ENCODE measurements around the gene MSL3B.

MSL3B gene

DNA sequence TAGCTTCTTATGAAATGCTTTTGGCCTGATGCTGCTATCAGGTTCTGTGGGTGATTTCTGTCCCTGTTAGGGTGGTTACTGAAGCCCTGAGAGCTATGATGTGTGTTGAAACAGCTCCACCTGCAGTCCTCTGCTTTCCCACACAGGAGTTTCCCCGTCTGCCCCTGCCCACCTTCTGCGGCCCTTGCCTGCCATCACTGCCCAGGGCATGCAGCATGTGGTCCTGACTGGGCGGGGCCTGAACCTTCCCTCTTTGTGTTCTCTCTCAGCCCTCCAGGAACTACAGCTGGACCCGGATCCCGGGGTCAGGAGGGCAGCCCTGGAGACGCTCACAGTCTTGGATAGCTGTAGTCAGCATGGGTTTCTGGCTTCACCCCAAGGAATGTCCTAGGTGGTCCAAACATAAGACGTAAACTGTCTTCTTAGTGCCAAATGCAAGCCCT is 35.3 kb downstream of the MSL3B start:
- Histone ChIP-seq H3K9ac (ENCODE audit: low read length) (no peak overlapping the region), H3F3A (ENCODE audit: insufficient read depth, low read length, poor library complexity, severe bottlenecking) (no peaks in the 10 kb centered on the region), H2AFZ (ENCODE audit: low read depth, low read length) (no peak overlapping the region), H3K9me3 (ENCODE audit: low read length) (no peaks in the 10 kb centered on the region), H3K36me3 (ENCODE audit: insufficient read depth, low read length) (no peaks in the 10 kb centered on the region), H3K27me3 (ENCODE audit: insufficient read depth, low read depth, low read length) (no peaks in the 10 kb centered on the region), H3K27ac (ENCODE audit: low read length) (no peak overlapping the region), H3K9me2 (ENCODE audit: insufficient read depth, low read length) (no peaks in the 10 kb centered on the region), H3K4me3 (ENCODE audit: low read length) (no peak overlapping the region), H4K20me1 (ENCODE audit: insufficient read depth) (no peaks in the 10 kb centered on the region), H3K79me2 (replicated peaks; ENCODE audit: insufficient read depth, low read length) (peaks cover 3% of the 10 kb centered on the region), H3K4me2 (ENCODE audit: low read length) (no peak overlapping the region)
- no peak for TF ChIP-seq MXI1 (conservative IDR thresholded peaks at IDR 0.05; ENCODE audit: poor library complexity, severe bottlenecking)
- peak; percentile 25 for TF ChIP-seq SMC3 (conservative IDR thresholded peaks at IDR 0.05; ENCODE audit: poor library complexity)
- TF ChIP-seq EP300 (conservative IDR thresholded peaks at IDR 0.05; ENCODE audit: poor library complexity, severe bottlenecking): no peak
- no peak for TF ChIP-seq POLR2AphosphoS5 (IDR thresholded peaks at IDR 0.05)
- TF ChIP-seq EZH2 (IDR thresholded peaks at IDR 0.05; ENCODE audit: borderline replicate concordance, insufficient read depth, low read length, poor library complexity, severe bottlenecking): no peak
- peak; percentile 53 for TF ChIP-seq CTCF (IDR thresholded peaks at IDR 0.05; ENCODE audit: poor library complexity, severe bottlenecking)
- peak; percentile 55 for TF ChIP-seq RAD21 (conservative IDR thresholded peaks at IDR 0.05)
- TF ChIP-seq REST (IDR thresholded peaks at IDR 0.05; ENCODE audit: borderline replicate concordance): no peak
- TF ChIP-seq TAF1 (IDR thresholded peaks at IDR 0.05; ENCODE audit: low read depth): no peak

GRCh38 chr2:233832414-233832813 is 35.8 kb downstream of the MSL3B start:
- Histone ChIP-seq H2AFZ (ENCODE audit: low read depth, low read length) (no peak overlapping the region), H3K9me3 (ENCODE audit: low read length) (no peaks in the 10 kb centered on the region), H3K4me2 (ENCODE audit: low read length) (no peak overlapping the region), H3F3A (ENCODE audit: insufficient read depth, low read length, poor library complexity, severe bottlenecking) (no peaks in the 10 kb centered on the region), H3K79me2 (replicated peaks; ENCODE audit: insufficient read depth, low read length) (no peaks in the 10 kb centered on the region), H3K9me2 (ENCODE audit: insufficient read depth, low read length) (no peaks in the 10 kb centered on the region), H3K36me3 (ENCODE audit: insufficient read depth, low read length) (no peaks in the 10 kb centered on the region), H3K27ac (ENCODE audit: low read length) (no peak overlapping the region), H3K9ac (ENCODE audit: low read length) (no peak overlapping the region), H4K20me1 (ENCODE audit: insufficient read depth) (no peaks in the 10 kb centered on the region), H3K4me3 (ENCODE audit: low read length) (no peak overlapping the region), H3K27me3 (ENCODE audit: insufficient read depth, low read depth, low read length) (no peaks in the 10 kb centered on the region)
- no peak for TF ChIP-seq RAD21 (conservative IDR thresholded peaks at IDR 0.05)
- no peak for TF ChIP-seq SMC3 (conservative IDR thresholded peaks at IDR 0.05; ENCODE audit: poor library complexity)
- TF ChIP-seq EP300 (conservative IDR thresholded peaks at IDR 0.05; ENCODE audit: poor library complexity, severe bottlenecking): no peak
- TF ChIP-seq MXI1 (conservative IDR thresholded peaks at IDR 0.05; ENCODE audit: poor library complexity, severe bottlenecking): no peak
- TF ChIP-seq CTCF (IDR thresholded peaks at IDR 0.05; ENCODE audit: poor library complexity, severe bottlenecking): no peak
- no peak for TF ChIP-seq POLR2AphosphoS5 (IDR thresholded peaks at IDR 0.05)
- TF ChIP-seq TAF1 (IDR thresholded peaks at IDR 0.05; ENCODE audit: low read depth): no peak
- no peak for TF ChIP-seq EZH2 (IDR thresholded peaks at IDR 0.05; ENCODE audit: borderline replicate concordance, insufficient read depth, low read length, poor library complexity, severe bottlenecking)
- TF ChIP-seq REST (IDR thresholded peaks at IDR 0.05; ENCODE audit: borderline replicate concordance): no peak
